Liver (tissue), 9 donors: ENCODE measurements around the gene SLIT3. TPM values are rescaled to one million over a fixed set of nuclear protein-coding genes. Genes with fewer than 3 reads are reported as not detected.

Source experiments
- DNase-seq: peaks from one replicate; pipeline ENCODE4 v3.0.0-alpha.2; 2017; ENCODE audit warnings: low spot score
- H3K27ac ChIP-seq, 2 donors: one replicate each; pipeline ENCODE4 v1.7.0; 2013; ENCODE audit warnings: inconsistent platforms in 2 of 2, low read length in 2 of 2, control low read depth in 1 of 2, low read depth in 1 of 2, mild to moderate bottlenecking in 1 of 2
- H3K27me3 ChIP-seq, 4 donors: one replicate each; pipeline versions ENCODE4 v1.6.1 to v1.7.0; 2013; ENCODE audit warnings: low read length in 3 of 4, inconsistent platforms in 1 of 4, mild to moderate bottlenecking in 1 of 4, moderate library complexity in 1 of 4; ENCODE audit not compliant: control insufficient read depth in 4 of 4, insufficient read depth in 4 of 4
- H3K36me3 ChIP-seq, 4 donors: one replicate each; pipeline versions ENCODE4 v1.6.1 to v1.7.0; 2013; ENCODE audit warnings: low read length in 3 of 4, mild to moderate bottlenecking in 3 of 4, low read depth in 1 of 4, moderate library complexity in 1 of 4; ENCODE audit not compliant: control insufficient read depth in 4 of 4, insufficient read depth in 3 of 4
- H3K4me1 ChIP-seq, 4 donors: one replicate each; pipeline versions ENCODE4 v1.6.1 to v1.7.0; 2013; ENCODE audit warnings: low read length in 3 of 4, mild to moderate bottlenecking in 3 of 4, moderate library complexity in 1 of 4; ENCODE audit not compliant: control insufficient read depth in 4 of 4, insufficient read depth in 4 of 4
- H3K4me3 ChIP-seq, 3 donors: one replicate each; pipeline versions ENCODE4 v1.6.1 to v1.7.0; 2013; ENCODE audit warnings: low read length in 3 of 3, control low read depth in 1 of 3, low read depth in 1 of 3, mild to moderate bottlenecking in 1 of 3
- H3K9ac ChIP-seq, 2 donors: one replicate each; pipeline ENCODE4 v1.7.0; 2013; ENCODE audit warnings: low read length in 2 of 2, mild to moderate bottlenecking in 2 of 2, moderate library complexity in 2 of 2, control low read depth in 1 of 2, low read depth in 1 of 2
- H3K9me3 ChIP-seq, 4 donors: one replicate each; pipeline versions ENCODE4 v1.6.1 to v1.7.0; 2013; ENCODE audit warnings: low read length in 3 of 4; ENCODE audit not compliant: control insufficient read depth in 4 of 4
- EGR1 ChIP-seq, 2 donors: IDR thresholded peaks; 2 replicates each; pipeline ENCODE4 v1.6.1; 2016 to 2018; ENCODE audit warnings: antibody characterized with exemption in 2 of 2, low read depth in 2 of 2
- FOXA1 ChIP-seq: IDR thresholded peaks from 2 replicates; pipeline ENCODE4 v1.6.1; 2016; ENCODE audit warnings: antibody characterized with exemption
- FOXA2 ChIP-seq: IDR thresholded peaks from 2 replicates; pipeline ENCODE4 v1.6.1; 2016; ENCODE audit warnings: antibody characterized with exemption
- GABPA ChIP-seq, 2 donors: IDR thresholded peaks in 1 of 2; conservative IDR thresholded peaks in 1 of 2; 2 replicates each; pipeline ENCODE4 v1.6.1; 2016; ENCODE audit warnings: antibody characterized with exemption in 2 of 2, mild to moderate bottlenecking in 1 of 2, moderate library complexity in 1 of 2
- HNF4A ChIP-seq, 2 donors: conservative IDR thresholded peaks; 2 replicates each; pipeline ENCODE4 v1.6.1; 2016; ENCODE audit warnings: antibody characterized with exemption in 2 of 2, mild to moderate bottlenecking in 2 of 2
- HNF4G ChIP-seq: IDR thresholded peaks from 2 replicates; pipeline ENCODE4 v1.6.1; 2016; ENCODE audit warnings: antibody characterized with exemption
- JUND ChIP-seq, 2 donors: IDR thresholded peaks; 2 replicates each; pipeline ENCODE4 v1.6.1; 2016; ENCODE audit warnings: antibody characterized with exemption in 2 of 2
- NR2F2 ChIP-seq: IDR thresholded peaks from 2 replicates; pipeline ENCODE4 v1.6.1; 2016; ENCODE audit warnings: antibody characterized with exemption
- RAD21 ChIP-seq, 2 donors: IDR thresholded peaks; 2 replicates each; pipeline ENCODE4 v1.6.1; 2016; ENCODE audit warnings: antibody characterized with exemption in 2 of 2, mild to moderate bottlenecking in 2 of 2
- RXRA ChIP-seq, 2 donors: IDR thresholded peaks; 2 replicates each; pipeline ENCODE4 v1.6.1; 2017 to 2018; ENCODE audit warnings: antibody characterized with exemption in 2 of 2, mild to moderate bottlenecking in 1 of 2
- SP1 ChIP-seq: IDR thresholded peaks from 2 replicates; pipeline ENCODE4 v1.6.1; 2018; ENCODE audit warnings: antibody characterized with exemption, mild to moderate bottlenecking
- TAF1 ChIP-seq: conservative IDR thresholded peaks from 2 replicates; pipeline ENCODE4 v1.6.1; 2016; ENCODE audit warnings: antibody characterized with exemption, mild to moderate bottlenecking
- YY1 ChIP-seq: IDR thresholded peaks from 2 replicates; pipeline ENCODE4 v1.6.1; 2016; ENCODE audit warnings: antibody characterized with exemption, mild to moderate bottlenecking
- WGBS: extraction: QIAGEN DNeasy Blood & Tissue Kit; methylation state at CpG from one replicate; pipeline ENCODE4 v1.1.7; 2013; 5-methylcytosine and 5-hydroxymethylcytosine counted together
- polyA plus RNA-seq, 2 donors: library from polyadenylated mRNA; stranded (reverse) in 1 of 2; unstranded in 1 of 2; fragments of 200-250 nt in 1 of 2; fragments of >200 nt in 1 of 2; fragmentation: Nextera tagmentation in 1 of 2; extraction: Ambion mirVana in 1 of 2; gene quantifications; one replicate each; pipeline versions ENCODE4 v1.2.1 to v1.2.3, GENCODE V29; 2013 to 2015
- total RNA-seq, 2 donors: library from RNA; depleted of rRNA; stranded (reverse); fragments of >200 nt; gene quantifications; one replicate each; pipeline ENCODE4 v1.2.3, GENCODE V29; 2014
- TF ChIP-seq, protein P1 (sequence below): IDR thresholded peaks from 2 replicates; pipeline ENCODE4 v1.6.1; 2016; ENCODE audit warnings: antibody characterized with exemption
- TF ChIP-seq, protein P2 (sequence below): IDR thresholded peaks from 2 replicates; pipeline ENCODE4 v1.6.1; 2016; ENCODE audit warnings: antibody characterized with exemption
- TF ChIP-seq, protein P3 (sequence below): IDR thresholded peaks from 2 replicates; pipeline ENCODE4 v1.6.1; 2016; ENCODE audit warnings: antibody characterized with exemption
- TF ChIP-seq, protein P4 (sequence below): IDR thresholded peaks from 2 replicates; pipeline ENCODE4 v1.6.1; 2016; ENCODE audit warnings: antibody characterized with exemption, mild to moderate bottlenecking
- TF ChIP-seq, protein P5 (sequence below): fragments of 150-350 bp; IDR thresholded peaks from 2 replicates; pipeline ENCODE4 v1.5.1; 2017; ENCODE audit warnings: improper control_type of control experiment, low read depth, low read length; ENCODE audit not compliant: missing input control
- donor health status: healthy.
- donor health status: healthy.
- donor health status: healthy.
- donor health status: healthy.
- donor health status: healthy.

SLIT3 gene
- total and polyA plus RNA-seq, 4 donors: 0.61 to 1.3 (median 0.91) TPM

DNA sequence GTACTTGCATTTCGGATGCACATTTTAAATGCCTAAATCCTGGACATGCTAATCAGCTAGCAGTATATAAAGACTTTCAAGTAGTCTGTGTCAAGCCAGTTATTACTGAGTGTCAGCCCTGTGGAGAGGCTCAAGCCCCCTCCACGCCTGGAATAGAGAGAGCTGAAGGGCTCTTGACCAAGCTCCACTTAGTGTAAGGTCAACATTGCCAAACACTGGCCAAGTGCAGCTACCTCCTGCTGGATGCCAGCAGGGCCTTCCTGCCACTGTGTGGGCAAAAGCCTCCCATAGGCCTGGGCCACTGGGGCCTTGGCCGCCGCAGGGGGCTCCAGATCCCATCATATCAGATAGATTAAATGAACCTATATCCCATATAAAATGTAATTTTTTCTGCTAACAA lies 482.4 kb downstream of the SLIT3 start:
- TF ChIP-seq EGR1 (IDR thresholded peaks at IDR 0.05; ENCODE audit: low read depth in 2 of 2) (no peak), TAF1 (no peak), GABPA (IDR thresholded peaks at IDR 0.05 in 1 of 2, conservative IDR thresholded peaks at IDR 0.05 in 1 of 2) (no peak), RAD21 (IDR thresholded peaks at IDR 0.05) (no peak), RXRA (IDR thresholded peaks at IDR 0.05) (no peak), HNF4A (conservative IDR thresholded peaks at IDR 0.05) (no peak), FOXA2 (no peak), YY1 (no peak), FOXA1 (no peak), NR2F2 (no peak), SP1 (no peak), JUND (IDR thresholded peaks at IDR 0.05) (no peak), HNF4G (no peak)
- TF ChIP-seq, protein P1, sequence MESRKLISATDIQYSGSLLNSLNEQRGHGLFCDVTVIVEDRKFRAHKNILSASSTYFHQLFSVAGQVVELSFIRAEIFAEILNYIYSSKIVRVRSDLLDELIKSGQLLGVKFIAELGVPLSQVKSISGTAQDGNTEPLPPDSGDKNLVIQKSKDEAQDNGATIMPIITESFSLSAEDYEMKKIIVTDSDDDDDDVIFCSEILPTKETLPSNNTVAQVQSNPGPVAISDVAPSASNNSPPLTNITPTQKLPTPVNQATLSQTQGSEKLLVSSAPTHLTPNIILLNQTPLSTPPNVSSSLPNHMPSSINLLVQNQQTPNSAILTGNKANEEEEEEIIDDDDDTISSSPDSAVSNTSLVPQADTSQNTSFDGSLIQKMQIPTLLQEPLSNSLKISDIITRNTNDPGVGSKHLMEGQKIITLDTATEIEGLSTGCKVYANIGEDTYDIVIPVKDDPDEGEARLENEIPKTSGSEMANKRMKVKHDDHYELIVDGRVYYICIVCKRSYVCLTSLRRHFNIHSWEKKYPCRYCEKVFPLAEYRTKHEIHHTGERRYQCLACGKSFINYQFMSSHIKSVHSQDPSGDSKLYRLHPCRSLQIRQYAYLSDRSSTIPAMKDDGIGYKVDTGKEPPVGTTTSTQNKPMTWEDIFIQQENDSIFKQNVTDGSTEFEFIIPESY: no peak
- TF ChIP-seq, protein P2, sequence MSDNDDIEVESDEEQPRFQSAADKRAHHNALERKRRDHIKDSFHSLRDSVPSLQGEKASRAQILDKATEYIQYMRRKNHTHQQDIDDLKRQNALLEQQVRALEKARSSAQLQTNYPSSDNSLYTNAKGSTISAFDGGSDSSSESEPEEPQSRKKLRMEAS: no peak
- TF ChIP-seq, protein P3, sequence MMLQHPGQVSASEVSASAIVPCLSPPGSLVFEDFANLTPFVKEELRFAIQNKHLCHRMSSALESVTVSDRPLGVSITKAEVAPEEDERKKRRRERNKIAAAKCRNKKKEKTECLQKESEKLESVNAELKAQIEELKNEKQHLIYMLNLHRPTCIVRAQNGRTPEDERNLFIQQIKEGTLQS: no peak
- TF ChIP-seq, protein P4, sequence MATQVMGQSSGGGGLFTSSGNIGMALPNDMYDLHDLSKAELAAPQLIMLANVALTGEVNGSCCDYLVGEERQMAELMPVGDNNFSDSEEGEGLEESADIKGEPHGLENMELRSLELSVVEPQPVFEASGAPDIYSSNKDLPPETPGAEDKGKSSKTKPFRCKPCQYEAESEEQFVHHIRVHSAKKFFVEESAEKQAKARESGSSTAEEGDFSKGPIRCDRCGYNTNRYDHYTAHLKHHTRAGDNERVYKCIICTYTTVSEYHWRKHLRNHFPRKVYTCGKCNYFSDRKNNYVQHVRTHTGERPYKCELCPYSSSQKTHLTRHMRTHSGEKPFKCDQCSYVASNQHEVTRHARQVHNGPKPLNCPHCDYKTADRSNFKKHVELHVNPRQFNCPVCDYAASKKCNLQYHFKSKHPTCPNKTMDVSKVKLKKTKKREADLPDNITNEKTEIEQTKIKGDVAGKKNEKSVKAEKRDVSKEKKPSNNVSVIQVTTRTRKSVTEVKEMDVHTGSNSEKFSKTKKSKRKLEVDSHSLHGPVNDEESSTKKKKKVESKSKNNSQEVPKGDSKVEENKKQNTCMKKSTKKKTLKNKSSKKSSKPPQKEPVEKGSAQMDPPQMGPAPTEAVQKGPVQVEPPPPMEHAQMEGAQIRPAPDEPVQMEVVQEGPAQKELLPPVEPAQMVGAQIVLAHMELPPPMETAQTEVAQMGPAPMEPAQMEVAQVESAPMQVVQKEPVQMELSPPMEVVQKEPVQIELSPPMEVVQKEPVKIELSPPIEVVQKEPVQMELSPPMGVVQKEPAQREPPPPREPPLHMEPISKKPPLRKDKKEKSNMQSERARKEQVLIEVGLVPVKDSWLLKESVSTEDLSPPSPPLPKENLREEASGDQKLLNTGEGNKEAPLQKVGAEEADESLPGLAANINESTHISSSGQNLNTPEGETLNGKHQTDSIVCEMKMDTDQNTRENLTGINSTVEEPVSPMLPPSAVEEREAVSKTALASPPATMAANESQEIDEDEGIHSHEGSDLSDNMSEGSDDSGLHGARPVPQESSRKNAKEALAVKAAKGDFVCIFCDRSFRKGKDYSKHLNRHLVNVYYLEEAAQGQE: no peak
- TF ChIP-seq, protein P5, sequence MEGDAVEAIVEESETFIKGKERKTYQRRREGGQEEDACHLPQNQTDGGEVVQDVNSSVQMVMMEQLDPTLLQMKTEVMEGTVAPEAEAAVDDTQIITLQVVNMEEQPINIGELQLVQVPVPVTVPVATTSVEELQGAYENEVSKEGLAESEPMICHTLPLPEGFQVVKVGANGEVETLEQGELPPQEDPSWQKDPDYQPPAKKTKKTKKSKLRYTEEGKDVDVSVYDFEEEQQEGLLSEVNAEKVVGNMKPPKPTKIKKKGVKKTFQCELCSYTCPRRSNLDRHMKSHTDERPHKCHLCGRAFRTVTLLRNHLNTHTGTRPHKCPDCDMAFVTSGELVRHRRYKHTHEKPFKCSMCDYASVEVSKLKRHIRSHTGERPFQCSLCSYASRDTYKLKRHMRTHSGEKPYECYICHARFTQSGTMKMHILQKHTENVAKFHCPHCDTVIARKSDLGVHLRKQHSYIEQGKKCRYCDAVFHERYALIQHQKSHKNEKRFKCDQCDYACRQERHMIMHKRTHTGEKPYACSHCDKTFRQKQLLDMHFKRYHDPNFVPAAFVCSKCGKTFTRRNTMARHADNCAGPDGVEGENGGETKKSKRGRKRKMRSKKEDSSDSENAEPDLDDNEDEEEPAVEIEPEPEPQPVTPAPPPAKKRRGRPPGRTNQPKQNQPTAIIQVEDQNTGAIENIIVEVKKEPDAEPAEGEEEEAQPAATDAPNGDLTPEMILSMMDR: no peak
- H3K9me3 ChIP-seq: no peaks in the 10 kb centered on the region
- no peak overlapping the region for H3K9ac ChIP-seq
- H3K4me1 ChIP-seq: peaks cover 1 to 9% (median 6%) of the 10 kb centered on the region in 4 donors
- 83% methylated on average over 4 of the region's 4 CpGs for WGBS
- H3K36me3 ChIP-seq: no peaks in the 10 kb centered on the region
- H3K4me3 ChIP-seq: no peak overlapping the region
- H3K27ac ChIP-seq: no peak overlapping the region
- H3K27me3 ChIP-seq: no peaks in the 10 kb centered on the region
- no peak for DNase-seq
